Astrocyte (in vitro differentiated cells and primary cell): ENCODE measurements around the gene SUSD6. TPM values are rescaled to one million over a fixed set of nuclear protein-coding genes. Genes with fewer than 3 reads are reported as not detected.
"Not testable (repeated sequence)": the region's sequence is repeated elsewhere in the genome, so short reads cannot be mapped to it uniquely, and the experiment has no call there.

ENCODE experiments used
- DNase-seq: peaks from one replicate; pipeline ENCODE4 v3.0.0-alpha.2; 2010; ENCODE audit warnings: low read depth
- FAIRE-seq: peaks from 2 replicates; lab custom pipeline; 2011; peaks lifted over from hg19 to GRCh38; lab: Jason Lieb, UNC
- H2AFZ ChIP-seq: 2 replicates; pipeline ENCODE4 v1.6.0; 2012; ENCODE audit warnings: low read depth, low read length, inconsistent platforms
- H3K27ac ChIP-seq: 2 replicates; pipeline ENCODE4 v1.5.1; 2011; ENCODE audit warnings: low read depth, low read length, inconsistent platforms
- H3K27me3 ChIP-seq: 2 replicates; pipeline ENCODE4 v1.6.0; 2011; ENCODE audit warnings: low read length, inconsistent platforms; ENCODE audit not compliant: insufficient read depth
- H3K36me3 ChIP-seq: 2 replicates; pipeline ENCODE4 v1.5.1; 2011; ENCODE audit warnings: low read length, inconsistent platforms; ENCODE audit not compliant: insufficient read depth
- H3K4me1 ChIP-seq: 2 replicates; pipeline ENCODE4 v1.5.1; 2011; ENCODE audit warnings: low read length, inconsistent platforms; ENCODE audit not compliant: insufficient read depth
- H3K4me2 ChIP-seq: 2 replicates; pipeline ENCODE4 v1.6.0; 2012; ENCODE audit warnings: low read length, inconsistent platforms
- H3K4me3 ChIP-seq: 2 replicates; pipeline ENCODE4 v1.5.1; 2011; ENCODE audit warnings: low read depth, mild to moderate bottlenecking, low read length, inconsistent platforms; ENCODE audit not compliant: insufficient read depth
- H3K79me2 ChIP-seq: 2 replicates; pipeline ENCODE4 v1.6.0; 2012; ENCODE audit warnings: mild to moderate bottlenecking, low read length, inconsistent platforms; ENCODE audit not compliant: insufficient read depth
- H3K9ac ChIP-seq: 2 replicates; pipeline ENCODE4 v1.6.0; 2012; ENCODE audit warnings: mild to moderate bottlenecking, low read length, inconsistent platforms
- H3K9me3 ChIP-seq: 2 replicates; pipeline ENCODE4 v1.5.1; 2012; ENCODE audit warnings: low read depth, mild to moderate bottlenecking, low read length, inconsistent platforms; ENCODE audit not compliant: insufficient read depth
- H4K20me1 ChIP-seq: 2 replicates; pipeline ENCODE4 v1.6.0; 2012; ENCODE audit warnings: low read length, inconsistent platforms; ENCODE audit not compliant: insufficient read depth
- H3K27ac Mint-ChIP-seq: one replicate; pipeline ENCODE4 v1.8.0; 2021; ENCODE audit warnings: mild to moderate bottlenecking, mixed read lengths; ENCODE audit not compliant: unreplicated experiment
- H3K27me3 Mint-ChIP-seq: one replicate; pipeline ENCODE4 v1.8.0; 2021; ENCODE audit warnings: low read depth, mixed read lengths; ENCODE audit not compliant: unreplicated experiment
- H3K36me3 Mint-ChIP-seq: one replicate; pipeline ENCODE4 v1.8.0; 2021; ENCODE audit warnings: low read depth, mixed read lengths; ENCODE audit not compliant: unreplicated experiment
- H3K4me1 Mint-ChIP-seq: one replicate; pipeline ENCODE4 v1.8.0; 2021; ENCODE audit warnings: low read depth, mixed read lengths; ENCODE audit not compliant: unreplicated experiment
- H3K4me3 Mint-ChIP-seq: one replicate; pipeline ENCODE4 v1.8.0; 2021; ENCODE audit warnings: mild to moderate bottlenecking, moderate library complexity, mixed read lengths; ENCODE audit not compliant: unreplicated experiment
- H3K9me3 Mint-ChIP-seq: one replicate; pipeline ENCODE4 v1.8.0; 2021; ENCODE audit warnings: mild to moderate bottlenecking, mixed read lengths; ENCODE audit not compliant: unreplicated experiment
- EZH2 ChIP-seq: IDR thresholded peaks from 2 replicates; pipeline ENCODE4 v1.6.1; 2012; ENCODE audit warnings: mild to moderate bottlenecking, low read length, inconsistent platforms; ENCODE audit not compliant: insufficient read depth
- total RNA-seq: library from RNA; stranded (reverse); gene quantifications from 2 replicates; pipeline ENCODE4 v1.2.1, GENCODE V29; 2021
- TF ChIP-seq, protein P1 (sequence below): IDR thresholded peaks from 2 replicates; pipeline ENCODE4 v1.5.1; 2011; ENCODE audit warnings: low read depth, mild to moderate bottlenecking, inconsistent platforms, low read length, moderate library complexity; ENCODE audit not compliant: insufficient read depth

Gene SUSD6
- total RNA-seq, 1 donor from 2014 or later, result 25.6 TPM

DNA sequence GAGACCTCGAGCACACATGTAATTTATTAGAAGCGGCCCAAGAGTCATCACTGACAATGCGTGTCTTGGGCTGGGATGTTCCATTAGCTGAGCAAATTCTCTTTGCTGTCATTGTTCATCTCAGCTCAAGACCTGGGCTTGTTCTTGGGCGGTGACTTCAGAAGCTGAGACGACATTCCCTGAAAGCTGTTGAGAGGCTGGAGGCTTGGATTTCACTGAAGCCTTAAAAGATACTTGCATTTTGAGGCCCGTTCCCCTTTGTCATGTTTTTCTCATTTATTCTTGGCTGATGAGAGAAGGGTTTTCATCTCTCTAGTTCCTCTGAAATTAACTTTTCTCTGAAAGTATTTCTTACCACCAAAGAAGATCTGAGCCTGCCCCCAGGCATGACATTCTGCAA lies 16.6 kb upstream of the SUSD6 start:
- Mint-ChIP-seq H3K4me3 (no peak overlapping the region), H3K36me3 (no peaks in the 10 kb centered on the region), H3K4me1 (no peaks in the 10 kb centered on the region), H3K27ac (no peak overlapping the region), H3K9me3 (no peaks in the 10 kb centered on the region), H3K27me3 (peaks cover 13% of the 10 kb centered on the region)
- H3K36me3 ChIP-seq, result no peaks in the 10 kb centered on the region
- peaks cover 6% of the 10 kb centered on the region for H3K4me1 ChIP-seq
- no peak for TF ChIP-seq EZH2
- TF ChIP-seq, protein P1, sequence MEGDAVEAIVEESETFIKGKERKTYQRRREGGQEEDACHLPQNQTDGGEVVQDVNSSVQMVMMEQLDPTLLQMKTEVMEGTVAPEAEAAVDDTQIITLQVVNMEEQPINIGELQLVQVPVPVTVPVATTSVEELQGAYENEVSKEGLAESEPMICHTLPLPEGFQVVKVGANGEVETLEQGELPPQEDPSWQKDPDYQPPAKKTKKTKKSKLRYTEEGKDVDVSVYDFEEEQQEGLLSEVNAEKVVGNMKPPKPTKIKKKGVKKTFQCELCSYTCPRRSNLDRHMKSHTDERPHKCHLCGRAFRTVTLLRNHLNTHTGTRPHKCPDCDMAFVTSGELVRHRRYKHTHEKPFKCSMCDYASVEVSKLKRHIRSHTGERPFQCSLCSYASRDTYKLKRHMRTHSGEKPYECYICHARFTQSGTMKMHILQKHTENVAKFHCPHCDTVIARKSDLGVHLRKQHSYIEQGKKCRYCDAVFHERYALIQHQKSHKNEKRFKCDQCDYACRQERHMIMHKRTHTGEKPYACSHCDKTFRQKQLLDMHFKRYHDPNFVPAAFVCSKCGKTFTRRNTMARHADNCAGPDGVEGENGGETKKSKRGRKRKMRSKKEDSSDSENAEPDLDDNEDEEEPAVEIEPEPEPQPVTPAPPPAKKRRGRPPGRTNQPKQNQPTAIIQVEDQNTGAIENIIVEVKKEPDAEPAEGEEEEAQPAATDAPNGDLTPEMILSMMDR, result no peak
- H3K9me3 ChIP-seq, result no peaks in the 10 kb centered on the region
- H3K4me3 ChIP-seq, result no peak overlapping the region
- H2AFZ ChIP-seq, result no peak overlapping the region
- no peak overlapping the region for H3K4me2 ChIP-seq
- no peaks in the 10 kb centered on the region for H3K79me2 ChIP-seq
- FAIRE-seq (no peak), DNase-seq (no peak)
- no peak overlapping the region for H3K27ac ChIP-seq
- H3K9ac ChIP-seq, result no peak overlapping the region
- no peaks in the 10 kb centered on the region for H3K27me3 ChIP-seq
- no peaks in the 10 kb centered on the region for H4K20me1 ChIP-seq

DNA sequence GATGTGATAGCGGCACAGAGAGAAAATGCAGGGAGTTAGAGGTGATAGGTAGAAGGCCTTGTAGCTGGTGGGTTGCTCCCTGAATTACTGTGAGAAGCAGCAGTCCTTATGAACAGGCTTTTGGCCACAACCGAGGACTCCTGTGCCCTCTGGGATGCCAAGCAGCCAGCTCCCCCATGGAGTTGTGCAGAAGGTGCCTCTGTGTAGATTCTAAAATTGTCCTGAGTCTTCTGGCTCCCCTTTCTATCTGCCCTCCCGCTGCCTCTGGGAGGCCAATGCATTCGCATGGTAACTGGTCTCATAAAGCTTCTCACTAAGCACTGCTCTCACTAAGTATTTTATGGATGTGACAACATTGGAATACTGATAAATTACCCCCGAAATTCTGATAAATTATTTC lies 16.1 kb upstream of the SUSD6 start:
- FAIRE-seq, result no peak
- H3K9me3 Mint-ChIP-seq, result no peaks in the 10 kb centered on the region
- H3K36me3 Mint-ChIP-seq, result no peaks in the 10 kb centered on the region
- H3K27ac Mint-ChIP-seq, result no peak overlapping the region
- TF ChIP-seq, protein P1, result no peak
- TF ChIP-seq EZH2, result no peak
- Histone ChIP-seq H3K27me3 (no peaks in the 10 kb centered on the region), H3K4me3 (no peak overlapping the region), H3K9ac (no peak overlapping the region), H3K4me1 (peaks cover 6% of the 10 kb centered on the region), H3K4me2 (no peak overlapping the region), H4K20me1 (no peaks in the 10 kb centered on the region), H3K79me2 (no peaks in the 10 kb centered on the region), H3K36me3 (no peaks in the 10 kb centered on the region), H3K9me3 (no peaks in the 10 kb centered on the region), H3K27ac (no peak overlapping the region), H2AFZ (no peak overlapping the region)
- DNase-seq, result no peak
- peaks cover 13% of the 10 kb centered on the region for H3K27me3 Mint-ChIP-seq
- no peaks in the 10 kb centered on the region for H3K4me1 Mint-ChIP-seq
- no peak overlapping the region for H3K4me3 Mint-ChIP-seq

DNA sequence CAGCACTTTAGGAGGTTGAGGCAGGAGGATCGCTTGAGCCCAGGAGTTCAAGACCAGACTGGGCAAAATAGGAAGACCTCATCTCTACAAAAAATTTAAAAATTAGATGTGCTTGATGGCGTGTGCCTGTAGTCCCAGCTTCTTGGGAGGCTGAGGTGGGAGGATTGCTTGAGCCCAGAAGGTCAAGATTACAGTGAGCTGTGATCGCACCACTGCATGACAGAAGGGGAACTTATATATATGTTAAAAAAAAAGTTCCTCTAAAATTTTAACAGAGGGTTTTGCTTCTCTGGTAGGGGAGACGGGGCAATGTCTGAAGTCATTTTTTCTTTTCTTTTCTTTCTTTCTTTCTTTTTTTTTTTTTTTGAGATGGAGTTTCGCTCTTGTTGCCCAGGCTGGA lies 12.0 kb upstream of the SUSD6 start:
- not testable (repeated sequence) for H3K36me3 Mint-ChIP-seq, H3K27me3 Mint-ChIP-seq, H3K4me2 ChIP-seq, H2AFZ ChIP-seq, H3K4me1 ChIP-seq, H3K4me1 Mint-ChIP-seq, H4K20me1 ChIP-seq, H3K4me3 Mint-ChIP-seq, FAIRE-seq, H3K27me3 ChIP-seq, H3K9me3 ChIP-seq, H3K4me3 ChIP-seq, H3K79me2 ChIP-seq, H3K36me3 ChIP-seq, H3K27ac Mint-ChIP-seq, H3K9ac ChIP-seq, H3K9me3 Mint-ChIP-seq, H3K27ac ChIP-seq, DNase-seq
